Measurements from ENCODE around the gene BICDL1.

GRCh38 chr12:119964929-119965328 is 24.1 kb upstream of the BICDL1 start:
- no peak for TF ChIP-seq POLR2A (IDR thresholded peaks at IDR 0.05)
- no peak for TF ChIP-seq CTCF (IDR thresholded peaks at IDR 0.05)
